Activated CD8-positive, alpha-beta T cell treated with anti-CD3 and anti-CD28 coated beads for 36 hours (primary cell): ENCODE data around the gene FOXL3. TPM values are rescaled to one million over a fixed set of nuclear protein-coding genes. Genes with fewer than 3 reads are reported as not detected.

Experiments
- ATAC-seq: fragments of 200-7000 bp; cut with Tn5 transposase; one replicate; pipeline ENCODE4 v1.10.0; 2021; ENCODE audit warnings: mild to moderate bottlenecking, moderate library complexity
- CTCF ChIA-PET: fragments of 350-600 bp; sonication (Branson Sonifier 250); formaldehyde crosslinking; loops from one replicate; lab custom pipeline; 2021; ENCODE audit warnings: antibody characterized with exemption; lab: Charles Lee
- POLR2A ChIA-PET: fragments of 350-600 bp; sonication (Branson Sonifier 250); formaldehyde crosslinking; loops from one replicate; lab custom pipeline; 2021; ENCODE audit warnings: antibody characterized with exemption; lab: Charles Lee
- DNase-seq: peaks from one replicate; pipeline ENCODE4 v3.0.0-alpha.2; 2020
- H3K27ac Mint-ChIP-seq: one replicate; pipeline ENCODE4 v1.8.0; 2021; ENCODE audit warnings: mild to moderate bottlenecking, mixed read lengths
- H3K27me3 Mint-ChIP-seq: one replicate; pipeline ENCODE4 v1.8.0; 2021; ENCODE audit warnings: mixed read lengths
- H3K36me3 Mint-ChIP-seq: one replicate; pipeline ENCODE4 v1.8.0; 2021; ENCODE audit warnings: low read depth, mixed read lengths
- H3K4me1 Mint-ChIP-seq: one replicate; pipeline ENCODE4 v1.8.0; 2021; ENCODE audit warnings: low read depth, mixed read lengths
- H3K4me3 Mint-ChIP-seq: one replicate; pipeline ENCODE4 v1.8.0; 2021; ENCODE audit warnings: mild to moderate bottlenecking, moderate library complexity, mixed read lengths
- H3K9me3 Mint-ChIP-seq: one replicate; pipeline ENCODE4 v1.8.0; 2021; ENCODE audit warnings: mixed read lengths
- CTCF ChIP-seq: fragments of 200-600 bp; IDR thresholded peaks from one replicate; pipeline ENCODE4 v1.8.0; 2022; ENCODE audit warnings: antibody characterized with exemption, mild to moderate bottlenecking
- intact Hi-C: fragments of 100-400 bp; cut with micrococcal nuclease; formaldehyde crosslinking; loops from one replicate; pipeline ENCODE4 v1.10.0; 2022
- total RNA-seq, 2 experiments: library from RNA; stranded (reverse); gene quantifications; one replicate each; pipeline ENCODE4 v1.2.3, GENCODE V29; 2021

The FOXL3 gene
- total RNA-seq, 2 experiments from 2014 or later = not detected

- POLR2A ChIA-PET = no interaction called here
- Mint-ChIP-seq H3K27me3 (no peaks in the 10 kb centered on the region), H3K9me3 (no peaks in the 10 kb centered on the region), H3K36me3 (no peaks in the 10 kb centered on the region), H3K4me3 (no peak overlapping the region), H3K4me1 (no peaks in the 10 kb centered on the region), H3K27ac (no peak overlapping the region)
- no peak for DNase-seq
- intact Hi-C loops = no loop called here
- no peak for TF ChIP-seq CTCF
- CTCF ChIA-PET = interaction anchor here (1.0 kb wide), 1 partner anchor 9 kb away, joined by 3 read pairs; no protein-coding TSS in a partner anchor
- no peak for ATAC-seq
Observed at GRCh38 chr7:255038-255435, 34.9 kb upstream of the FOXL3 start.

- ChIA-PET POLR2A (no interaction called here), CTCF (interaction anchor here (1.0 kb wide), 1 partner anchor 8 kb away, joined by 3 read pairs; no protein-coding TSS in a partner anchor)
- no peaks in the 10 kb centered on the region for H3K9me3 Mint-ChIP-seq
- no peak overlapping the region for H3K4me3 Mint-ChIP-seq
- H3K36me3 Mint-ChIP-seq = no peaks in the 10 kb centered on the region
- intact Hi-C loops = no loop called here
- TF ChIP-seq CTCF = no peak
- DNase-seq (no peak), ATAC-seq (no peak)
- H3K27ac Mint-ChIP-seq = no peak overlapping the region
- H3K4me1 Mint-ChIP-seq = no peaks in the 10 kb centered on the region
- no peaks in the 10 kb centered on the region for H3K27me3 Mint-ChIP-seq
Observed at GRCh38 chr7:255721-256361, 34.1 kb upstream of the FOXL3 start.

GRCh38 chr7:256461-256940 lies 33.5 kb upstream of the FOXL3 start:
- no peak for ATAC-seq
- Mint-ChIP-seq H3K4me1 (no peaks in the 10 kb centered on the region), H3K4me3 (no peak overlapping the region), H3K27me3 (no peaks in the 10 kb centered on the region), H3K9me3 (no peaks in the 10 kb centered on the region), H3K36me3 (no peaks in the 10 kb centered on the region), H3K27ac (no peak overlapping the region)
- intact Hi-C loops = no loop called here
- ChIA-PET CTCF (no interaction called here), POLR2A (no interaction called here)
- no peak for DNase-seq
- no peak for TF ChIP-seq CTCF

GRCh38 chr7:256981-257646 lies 32.9 kb upstream of the FOXL3 start:
- Mint-ChIP-seq H3K4me3 (no peak overlapping the region), H3K27me3 (no peaks in the 10 kb centered on the region), H3K27ac (no peak overlapping the region), H3K36me3 (no peaks in the 10 kb centered on the region), H3K4me1 (no peaks in the 10 kb centered on the region), H3K9me3 (peaks cover 3% of the 10 kb centered on the region)
- ATAC-seq (no peak), DNase-seq (no peak)
- ChIA-PET CTCF (no interaction called here), POLR2A (no interaction called here)
- TF ChIP-seq CTCF = no peak
- intact Hi-C loops = no loop called here

GRCh38 chr7:257647-257992 lies 32.4 kb upstream of the FOXL3 start:
- Mint-ChIP-seq H3K27ac (no peak overlapping the region), H3K4me1 (peaks cover 2% of the 10 kb centered on the region), H3K4me3 (no peak overlapping the region), H3K9me3 (peaks cover 3% of the 10 kb centered on the region), H3K27me3 (no peaks in the 10 kb centered on the region), H3K36me3 (no peaks in the 10 kb centered on the region)
- ChIA-PET POLR2A (no interaction called here), CTCF (no interaction called here)
- no peak for ATAC-seq
- no peak for TF ChIP-seq CTCF
- DNase-seq = no peak
- intact Hi-C loops = no loop called here
